ENCODE results near the gene ARHGEF11. TPM values are rescaled to one million over a fixed set of nuclear protein-coding genes. Genes with fewer than 3 reads are reported as not detected.

ARHGEF11 gene
- total and polyA plus RNA-seq, 2 of the 4 experiments (the other 2 are of a cell fraction): 16.8 to 17.2 TPM

GRCh38 chr1:156925154-156926010 is 120.2 kb downstream of the ARHGEF11 start:
- Histone ChIP-seq H3K9ac (ENCODE audit: low read depth, low read length) (no peak overlapping the region), H3K23ac (ENCODE audit: low read depth, low read length) (no peak overlapping the region), H3K27ac (ENCODE audit: insufficient read depth, low read length) (no peak overlapping the region), H3K18ac (ENCODE audit: low read depth, low read length) (no peak overlapping the region), H3K4me2 (ENCODE audit: low read depth, low read length) (no peak overlapping the region), H2AFZ (replicated peaks; ENCODE audit: low read length, poor library complexity) (no peak overlapping the region), H2BK20ac (ENCODE audit: low read depth, low read length) (no peak overlapping the region), H3K4me3 (ENCODE audit: insufficient read depth, low read depth, low read length) (no peak overlapping the region), H3K4me1 (ENCODE audit: control insufficient read depth, insufficient read depth, low read length) (no peaks in the 10 kb centered on the region), H3K9me3 (ENCODE audit: control insufficient read depth, insufficient read depth, low read length) (no peaks in the 10 kb centered on the region), H3K9me1 (ENCODE audit: insufficient read depth, low read length) (no peaks in the 10 kb centered on the region; the same call in 1 of the 2 replicates), H3K4ac (ENCODE audit: low read depth, low read length) (no peak overlapping the region), H4K20me1 (ENCODE audit: insufficient read depth, low read length) (no peaks in the 10 kb centered on the region; the same call in 1 of the 2 replicates), H2BK15ac (ENCODE audit: low read depth, low read length) (no peak overlapping the region), H2AK5ac (ENCODE audit: low read depth, low read length) (no peak overlapping the region), H3K56ac (ENCODE audit: extremely low read depth, insufficient read depth, low read length) (no peak overlapping the region), H3K27me3 (ENCODE audit: control insufficient read depth, insufficient read depth, low read length) (peaks cover 59% of the 10 kb centered on the region), H4K8ac (ENCODE audit: low read depth in 2 of 2, low read length in 2 of 2) (no peak overlapping the region), H3K36me3 (ENCODE audit: control insufficient read depth, insufficient read depth, low read length) (no peaks in the 10 kb centered on the region), H2AK9ac (replicated peaks; ENCODE audit: low read depth, low read length, poor library complexity) (no peak overlapping the region), H2BK120ac (ENCODE audit: low read depth, low read length) (no peak overlapping the region), H4K91ac (ENCODE audit: insufficient read depth, low read depth, low read length) (no peak overlapping the region), H2BK5ac (ENCODE audit: low read depth, low read length, poor library complexity, severe bottlenecking) (no peak overlapping the region), H4K5ac (ENCODE audit: low read depth, low read length) (no peak overlapping the region), H3K14ac (replicated peaks; ENCODE audit: low read depth, low read length) (no peak overlapping the region), H3K79me1 (ENCODE audit: low read depth in 1 of 2, low read length in 2 of 2) (no peaks in the 10 kb centered on the region)
- CTCF ChIA-PET: interaction anchor here (1.2 kb wide), 1 partner anchor 33 kb away, joined by 4 read pairs; no protein-coding TSS in a partner anchor
- BruUV-seq (replicated peaks): no TSS peak
- intact Hi-C loops (cut with micrococcal nuclease): loop anchor here (10.0 kb wide), 1 partner anchor 201 kb away; the partner anchor contains the start of genes ISG20L2 and METTL25B
- DNase-seq (no peak), ATAC-seq (ENCODE audit: low read depth) (no peak)
- POLR2A ChIA-PET (ENCODE audit: unreplicated experiment): no interaction called here
- in situ Hi-C loops (cut with MboI; ENCODE audit: low sequenced_read_pairs): loop anchor here (5.0 kb wide), 1 partner anchor 33 kb away; the partner anchor contains the start of gene PEAR1
- WGBS, 2 experiments (ENCODE audit: extremely low coverage in 2 of 2, insufficient read length in 1 of 2): no CpG with 5 or more reads among the region's 5 CpGs
- TF ChIP-seq CHD1 (IDR thresholded peaks at IDR 0.05; ENCODE audit: low read depth, low read length): no peak
- no peak for TF ChIP-seq USF2 (IDR thresholded peaks at IDR 0.05; ENCODE audit: low read depth, low read length)
- TF ChIP-seq MXI1 (IDR thresholded peaks at IDR 0.05; ENCODE audit: borderline replicate concordance, low read depth, low read length): no peak
- TF ChIP-seq NFE2L2 (IDR thresholded peaks at IDR 0.05; ENCODE audit: low read depth, low read length): no peak
- TF ChIP-seq RCOR1 (IDR thresholded peaks at IDR 0.05; ENCODE audit: insufficient replicate concordance, low read length): no peak
- no peak for TF ChIP-seq CTCF (conservative IDR thresholded peaks at IDR 0.05; ENCODE audit: low read depth, low read length)
- no peak for TF ChIP-seq MAFK (IDR thresholded peaks at IDR 0.05; ENCODE audit: low read depth, low read length)
- dilution Hi-C loops (cut with HindIII; ENCODE audit: low sequenced_read_pairs, unreplicated experiment): no loop called here

Measured in IMR-90 (cell line).